Endothelial cell of umbilical vein (primary cell): ENCODE data around the gene NOL4.
A peak's percentile ranks its signal among the peaks of the same experiment; 100 is the strongest.

Experiments used
- CTCF ChIP-seq, 2 donors: IDR thresholded peaks; 1 replicate in 1 of 2; 2 replicates in 1 of 2; pipeline ENCODE4 v1.5.1; 2011; ENCODE audit warnings: low read length in 2 of 2, mild to moderate bottlenecking in 2 of 2, moderate library complexity in 2 of 2, control low read depth in 1 of 2, inconsistent platforms in 1 of 2, low read depth in 1 of 2; ENCODE audit not compliant: insufficient read depth in 1 of 2; ENCODE audit errors: extremely low read depth in 1 of 2
- EZH2 ChIP-seq: IDR thresholded peaks from 2 replicates; pipeline ENCODE4 v1.6.1; 2012; ENCODE audit warnings: borderline replicate concordance, low read depth, mild to moderate bottlenecking, moderate library complexity, low read length, inconsistent platforms; ENCODE audit not compliant: severe bottlenecking
- MAX ChIP-seq: IDR thresholded peaks from 2 replicates; pipeline ENCODE4 v1.6.1; 2011; ENCODE audit not compliant: insufficient read depth, insufficient read length
- MYC ChIP-seq: IDR thresholded peaks from one replicate; pipeline ENCODE4 v1.6.1; 2011; ENCODE audit warnings: mild to moderate bottlenecking, low read depth, low read length
- POLR2A ChIP-seq: IDR thresholded peaks from 2 replicates; pipeline ENCODE4 v1.6.1; 2012; ENCODE audit warnings: low read depth, mild to moderate bottlenecking, control low read depth, low read length
- POLR2AphosphoS5 ChIP-seq: IDR thresholded peaks from 2 replicates; pipeline ENCODE4 v1.6.1; 2012; ENCODE audit warnings: low read depth, mild to moderate bottlenecking, control low read depth, low read length, moderate library complexity; ENCODE audit not compliant: insufficient read depth

GRCh38 chr18:34224423-34225217 lies at the start of gene NOL4:
- TF ChIP-seq EZH2 = no peak
- no peak for TF ChIP-seq POLR2A
- TF ChIP-seq CTCF (IDR thresholded peaks at IDR 0.05; ENCODE audit: extremely low read depth in 1 of 2, insufficient read depth in 1 of 2, low read depth in 1 of 2, low read length in 2 of 2) = peak in 1 of 2 donors; percentile 9
- TF ChIP-seq POLR2AphosphoS5 = no peak
- TF ChIP-seq MAX = no peak
- TF ChIP-seq MYC = no peak
